ENCODE results near the gene OR2AT4. TPM values are rescaled to one million over a fixed set of nuclear protein-coding genes. Genes with fewer than 3 reads are reported as not detected.

OR2AT4 gene
- total and polyA plus RNA-seq, 2 of the 4 experiments (the other 2 are of a cell fraction) = not detected

- no peak overlapping the region for H3K56ac ChIP-seq (ENCODE audit: extremely low read depth, insufficient read depth, low read length)
- H4K8ac ChIP-seq (ENCODE audit: low read depth in 2 of 2, low read length in 2 of 2) = no peak overlapping the region
- H3K4me1 ChIP-seq (ENCODE audit: control insufficient read depth, insufficient read depth, low read length) = peaks cover 4% of the 10 kb centered on the region
- no peak overlapping the region for H3K9ac ChIP-seq (ENCODE audit: low read depth, low read length)
- CTCF ChIA-PET = no interaction called here
- no peak overlapping the region for H3K18ac ChIP-seq (ENCODE audit: low read depth, low read length)
- no peak overlapping the region for H2BK20ac ChIP-seq (ENCODE audit: low read depth, low read length)
- no peak overlapping the region for H3K27ac ChIP-seq (ENCODE audit: insufficient read depth, low read length)
- H2AK9ac ChIP-seq (replicated peaks; ENCODE audit: low read depth, low read length, poor library complexity) = no peak overlapping the region
- H3K79me1 ChIP-seq (ENCODE audit: low read depth in 1 of 2, low read length in 2 of 2) = no peaks in the 10 kb centered on the region
- intact Hi-C loops (cut with micrococcal nuclease) = no loop called here
- H3K9me1 ChIP-seq (ENCODE audit: insufficient read depth, low read length) = no peaks in the 10 kb centered on the region
- no peak overlapping the region for H4K91ac ChIP-seq (ENCODE audit: insufficient read depth, low read depth, low read length)
- TF ChIP-seq SMC3 (IDR thresholded peaks at IDR 0.05; ENCODE audit: low read depth, low read length) (no peak), RFX5 (IDR thresholded peaks at IDR 0.05; ENCODE audit: low read depth, low read length) (no peak), NFE2L2 (IDR thresholded peaks at IDR 0.05; ENCODE audit: low read depth, low read length) (no peak)
- no peak overlapping the region for H3K23ac ChIP-seq (ENCODE audit: low read depth, low read length)
- H2AFZ ChIP-seq (replicated peaks; ENCODE audit: low read length, poor library complexity) = no peak overlapping the region
- no peak overlapping the region for H3K4me2 ChIP-seq (ENCODE audit: low read depth, low read length)
- ATAC-seq (ENCODE audit: low read depth) = no peak
- in situ Hi-C loops (cut with MboI; ENCODE audit: low sequenced_read_pairs) = no loop called here
- H2BK120ac ChIP-seq (ENCODE audit: low read depth, low read length) = no peak overlapping the region
- no peak overlapping the region for H2AK5ac ChIP-seq (ENCODE audit: low read depth, low read length)
- dilution Hi-C loops (cut with HindIII; ENCODE audit: low sequenced_read_pairs, unreplicated experiment) = no loop called here
- WGBS, 2 experiments (ENCODE audit: extremely low coverage in 2 of 2, insufficient read length in 1 of 2) = 51% methylated on average over 7 of the region's 9 CpGs; no CpG with 5 or more reads in 1 of the 2 experiments
- no peak overlapping the region for H4K5ac ChIP-seq (ENCODE audit: low read depth, low read length)
- POLR2A ChIA-PET (ENCODE audit: unreplicated experiment) = no interaction called here
- no peaks in the 10 kb centered on the region for H4K20me1 ChIP-seq (ENCODE audit: insufficient read depth, low read length)
- peaks cover 8% of the 10 kb centered on the region; the same call in 1 of the 2 replicates for H3K9me3 ChIP-seq (ENCODE audit: control insufficient read depth, insufficient read depth, low read length)
- no peak overlapping the region for H2BK15ac ChIP-seq (ENCODE audit: low read depth, low read length)
- no TSS peak for BruUV-seq (replicated peaks)
- no peak for DNase-seq
- H3K4ac ChIP-seq (ENCODE audit: low read depth, low read length) = no peak overlapping the region
- H2BK5ac ChIP-seq (ENCODE audit: low read depth, low read length, poor library complexity, severe bottlenecking) = no peak overlapping the region
- no peak overlapping the region for H3K4me3 ChIP-seq (ENCODE audit: insufficient read depth, low read depth, low read length)
- H3K14ac ChIP-seq (replicated peaks; ENCODE audit: low read depth, low read length) = no peak overlapping the region
- H3K27me3 ChIP-seq (ENCODE audit: control insufficient read depth, insufficient read depth, low read length) = peaks cover 40% of the 10 kb centered on the region
- no peaks in the 10 kb centered on the region for H3K36me3 ChIP-seq (ENCODE audit: control insufficient read depth, insufficient read depth, low read length)
Measured at GRCh38 chr11:75105462-75105925, 8.8 kb upstream of the OR2AT4 start.

All from IMR-90 (cell line).